GM12878 (cell line): ENCODE measurements around the gene ZNF160. TPM values are rescaled to one million over a fixed set of nuclear protein-coding genes. Genes with fewer than 3 reads are reported as not detected.

Experiments
- ATAC-seq: fragments of 200-7000 bp; cut with Tn5 transposase; 3 replicates; pipeline ENCODE4 v1.9.1; 2020; ENCODE audit warnings: mild to moderate bottlenecking, moderate library complexity
- BruUV-seq: library from RNA; stranded (reverse); fragments of 400-500 nt; replicated peaks from 2 replicates; lab custom pipeline; 2021; lab: Mats Ljungman, UMichigan
- CTCF ChIA-PET: fragments of 300-600 bp; sonication (Branson Sonifier 250); formaldehyde crosslinking; extraction: SDS; loops from one replicate; lab custom pipeline; 2021; ENCODE audit warnings: inconsistent platforms; lab: Yijun Ruan, JAX
- POLR2A ChIA-PET: fragments of 350-600 bp; formaldehyde crosslinking; extraction: SDS; loops from one replicate; lab custom pipeline; 2021; ENCODE audit warnings: inconsistent platforms; lab: Charles Lee
- RAD21 ChIA-PET: fragments of 300-600 bp; sonication (Branson Sonifier 250); formaldehyde crosslinking; loops from one replicate; lab custom pipeline; 2023; ENCODE audit warnings: antibody characterized with exemption; ENCODE audit not compliant: unreplicated experiment; lab: Charles Lee
- SMC1A ChIA-PET: fragments of 300-600 bp; sonication (Branson Sonifier 250); formaldehyde crosslinking; loops from one replicate; lab custom pipeline; 2023; ENCODE audit not compliant: unreplicated experiment, uncharacterized antibody; lab: Charles Lee
- DNase-seq: peaks from one replicate; pipeline ENCODE4 v3.0.0-alpha.2; 2011; ENCODE audit warnings: low read depth, low spot score
- FAIRE-seq: peaks from 3 replicates; lab custom pipeline; 2011; peaks lifted over from hg19 to GRCh38; lab: Jason Lieb, UNC
- H2AFZ ChIP-seq: 2 replicates; pipeline ENCODE4 v1.6.0; 2011; ENCODE audit warnings: low read depth, low read length, control low read depth; ENCODE audit not compliant: control insufficient read depth
- H3K27ac ChIP-seq: 2 replicates; pipeline ENCODE4 v1.5.1; 2011; ENCODE audit warnings: control low read depth; ENCODE audit not compliant: control insufficient read depth, insufficient read depth
- H3K27me3 ChIP-seq, 2 experiments: replicated peaks in 1 of 2; 2 replicates each; pipeline versions ENCODE4 v1.6.0 to v1.6.1; 2011; ENCODE audit warnings: low read length in 1 of 2; ENCODE audit not compliant: control insufficient read depth in 2 of 2, insufficient read depth in 2 of 2
- H3K36me3 ChIP-seq, 2 experiments: 2 replicates each; pipeline ENCODE4 v1.5.1; 2011; ENCODE audit warnings: low read length in 1 of 2; ENCODE audit not compliant: control insufficient read depth in 2 of 2, insufficient read depth in 2 of 2
- H3K4me1 ChIP-seq: 2 replicates; pipeline ENCODE4 v1.6.1; 2011; ENCODE audit warnings: mild to moderate bottlenecking, low read length, moderate library complexity, mixed read lengths; ENCODE audit not compliant: control insufficient read depth, insufficient read depth
- H3K4me2 ChIP-seq: 2 replicates; pipeline ENCODE4 v1.6.0; 2011; ENCODE audit warnings: control low read depth; ENCODE audit not compliant: control insufficient read depth, insufficient read depth
- H3K4me3 ChIP-seq: fragments of 200-600 bp; sonication (generic); 2 replicates; pipeline ENCODE4 v1.5.1; 2016
- H3K79me2 ChIP-seq: 2 replicates; pipeline ENCODE4 v1.6.0; 2011; ENCODE audit warnings: low read length; ENCODE audit not compliant: control insufficient read depth, insufficient read depth
- H3K9ac ChIP-seq: 2 replicates; pipeline ENCODE4 v1.8.0; 2011; ENCODE audit warnings: low read length, control low read depth, mixed read lengths; ENCODE audit not compliant: control insufficient read depth, insufficient read depth
- H3K9me3 ChIP-seq: replicated peaks from 3 replicates; pipeline ENCODE4 v1.5.1; 2011; ENCODE audit warnings: mild to moderate bottlenecking, low read length; ENCODE audit not compliant: control insufficient read depth, insufficient read depth
- H4K20me1 ChIP-seq: 2 replicates; pipeline ENCODE4 v1.6.0; 2011; ENCODE audit not compliant: control insufficient read depth, insufficient read depth
- BHLHE40 ChIP-seq, 2 experiments: fragments of 450-650 bp in 1 of 2; IDR thresholded peaks; 2 replicates each; pipeline ENCODE4 v1.6.1; 2011 to 2017; ENCODE audit warnings: low read depth in 2 of 2, borderline replicate concordance in 1 of 2, improper control_type of control experiment in 1 of 2, low read length in 1 of 2, mild to moderate bottlenecking in 1 of 2
- CBX5 ChIP-seq: sonication (generic); IDR thresholded peaks from 2 replicates; pipeline ENCODE4 v1.6.1; 2016; ENCODE audit warnings: low read depth, moderate library complexity, mild to moderate bottlenecking, inconsistent platforms
- ESRRA ChIP-seq: IDR thresholded peaks from 2 replicates; pipeline ENCODE4 v1.6.1; 2012; ENCODE audit warnings: mild to moderate bottlenecking, low read length, improper control_type of control experiment
- KDM1A ChIP-seq: fragments of 200-600 bp; sonication (generic); IDR thresholded peaks from 2 replicates; pipeline ENCODE4 v1.6.1; 2016; ENCODE audit warnings: borderline replicate concordance
- NBN ChIP-seq: fragments of 450-650 bp; IDR thresholded peaks from 2 replicates; pipeline ENCODE4 v1.6.1; 2016
- NR2C1 ChIP-seq: fragments of 450-650 bp; IDR thresholded peaks from 2 replicates; pipeline ENCODE4 v1.6.1; 2017; ENCODE audit warnings: antibody characterized with exemption, mild to moderate bottlenecking, moderate library complexity
- PAX8 ChIP-seq: fragments of 450-650 bp; IDR thresholded peaks from 2 replicates; pipeline ENCODE4 v1.6.1; 2017; ENCODE audit warnings: mild to moderate bottlenecking, moderate library complexity
- PBX3 ChIP-seq: IDR thresholded peaks from 2 replicates; pipeline ENCODE4 v1.6.1; 2011; ENCODE audit warnings: mild to moderate bottlenecking, low read depth, low read length, moderate library complexity; ENCODE audit not compliant: insufficient replicate concordance
- PKNOX1 ChIP-seq: fragments of 450-650 bp; IDR thresholded peaks from 2 replicates; pipeline ENCODE4 v1.6.1; 2016; ENCODE audit warnings: mild to moderate bottlenecking
- POLR2A ChIP-seq: IDR thresholded peaks from 2 replicates; pipeline ENCODE4 v1.6.1; 2011; ENCODE audit warnings: low read depth, mild to moderate bottlenecking, low read length
- RAD51 ChIP-seq: fragments of 450-650 bp; IDR thresholded peaks from 2 replicates; pipeline ENCODE4 v1.6.1; 2016; ENCODE audit warnings: moderate library complexity, mild to moderate bottlenecking, inconsistent platforms
- RELA ChIP-seq: fragments of 450-650 bp; IDR thresholded peaks from 2 replicates; pipeline ENCODE4 v1.8.0; 2014; ENCODE audit warnings: borderline replicate concordance; ENCODE audit not compliant: partially characterized antibody
- SIN3A ChIP-seq: IDR thresholded peaks from 2 replicates; pipeline ENCODE4 v1.6.1; 2012; ENCODE audit warnings: low read depth, low read length, improper control_type of control experiment
- SPI1 ChIP-seq: IDR thresholded peaks from 2 replicates; pipeline ENCODE4 v1.6.1; 2011; ENCODE audit warnings: low read depth, mild to moderate bottlenecking, low read length, moderate library complexity, borderline replicate concordance; ENCODE audit not compliant: insufficient read depth
- WGBS: methylation state at CpG from one replicate; pipeline ENCODE4 v1.1.6; 2016; ENCODE audit warnings: low lambda C conversion rate; ENCODE audit not compliant: insufficient replicate concordance, insufficient coverage; ENCODE audit errors: missing lambda C conversion rate; 5-methylcytosine and 5-hydroxymethylcytosine counted together
- in situ Hi-C: fragments of 300-500 bp; cut with MboI; formaldehyde crosslinking; loops from 9 replicates; pipeline ENCODE4 v1.14.3; 2018; ENCODE audit warnings: mixed read lengths
- intact Hi-C: fragments of 100-400 bp; cut with micrococcal nuclease; formaldehyde crosslinking; loops from one replicate; pipeline ENCODE4 v1.14.2; 2022; ENCODE audit not compliant: unreplicated experiment
- polyA plus RNA-seq, 11 experiments: library from polyadenylated mRNA; depleted of rRNA in 4 of 11; unstranded in 6 of 11; stranded (reverse) in 5 of 11; fragments of >200 nt; fragmentation: Nextera tagmentation in 4 of 11; fragmentation: Illumina TruSeq in 1 of 11; extraction: Ambion mirVana in 4 of 11; extraction: Trizol in 1 of 11; gene quantifications; 1 replicate in 1 of 11; 2 replicates in 10 of 11; pipeline versions ENCODE4 v1.2.1 to v1.2.3, GENCODE V29; 2011 to 2016; ENCODE audit warnings: inconsistent platforms in 2 of 11, missing spikeins in 2 of 11, low read depth in 1 of 11
- total RNA-seq, 4 experiments: library from RNA; depleted of rRNA in 3 of 4; stranded (reverse); fragments of >200 nt in 3 of 4; fragmentation: Illumina TruSeq in 1 of 4; extraction: Trizol in 1 of 4; gene quantifications; 2 replicates each; pipeline versions ENCODE4 v1.2.1 to v1.2.3, GENCODE V29; 2013 to 2021

ZNF160 gene
- total and polyA plus RNA-seq, 10 of the 15 experiments (the other 5 are each of a cell fraction or from before 2014, with no cell fraction given): 2.8 to 18.6 (median 12.1) TPM

GRCh38 chr19:53068834-53069233 lies 34.4 kb downstream of the ZNF160 start:
- in situ Hi-C loops: no loop called here

More at GRCh38 chr19:53068834-53069233, 34.4 kb downstream of the ZNF160 start:
- intact Hi-C loops: no loop called here
- SMC1A ChIA-PET: no interaction called here
- H2AFZ ChIP-seq: no peak overlapping the region
- H3K4me2 ChIP-seq: no peak overlapping the region
- RAD21 ChIA-PET: no interaction called here
- no peaks in the 10 kb centered on the region for H3K79me2 ChIP-seq
- FAIRE-seq (no peak), ATAC-seq (no peak), DNase-seq (no peak)
- CTCF ChIA-PET: no interaction called here
- no peaks in the 10 kb centered on the region for H3K4me1 ChIP-seq
- no peak overlapping the region for H3K9ac ChIP-seq
- TF ChIP-seq KDM1A: no peak
- TF ChIP-seq NBN: no peak
- no peak for TF ChIP-seq SIN3A
- TF ChIP-seq ESRRA: no peak
- TF ChIP-seq NR2C1: no peak
- TF ChIP-seq CBX5: no peak
- no peak for TF ChIP-seq RAD51
- TF ChIP-seq PAX8: no peak
- no peak for TF ChIP-seq RELA
- no peak for TF ChIP-seq SPI1
- no peak for TF ChIP-seq PBX3
- TF ChIP-seq BHLHE40 (IDR thresholded peaks at IDR 0.05; ENCODE audit: borderline replicate concordance in 1 of 2, low read depth in 2 of 2, low read length in 1 of 2): no peak
- TF ChIP-seq PKNOX1: no peak
- TF ChIP-seq POLR2A: no peak
- H3K36me3 ChIP-seq: peaks cover 5 to 34% of the 10 kb centered on the region in 2 experiments
- no TSS peak for BruUV-seq
- WGBS: 98% methylated on average over 5 of the region's 5 CpGs
- POLR2A ChIA-PET: no interaction called here
- no peaks in the 10 kb centered on the region for H3K27me3 ChIP-seq
- H3K4me3 ChIP-seq: no peak overlapping the region
- peaks cover 43% of the 10 kb centered on the region for H3K9me3 ChIP-seq
- no peak overlapping the region for H3K27ac ChIP-seq
- H4K20me1 ChIP-seq: no peaks in the 10 kb centered on the region
